H9 (cell line): ENCODE measurements around the gene KCNIP3. TPM values are rescaled to one million over a fixed set of nuclear protein-coding genes. Genes with fewer than 3 reads are reported as not detected.

ENCODE experiments used
- DNase-seq: peaks from one replicate; pipeline ENCODE4 v3.0.0-alpha.2; 2017
- H2AFZ ChIP-seq: one replicate; pipeline ENCODE4 v1.6.1; 2013; ENCODE audit warnings: mild to moderate bottlenecking, low read length, control low read depth, moderate library complexity
- H2AK5ac ChIP-seq: 2 replicates; pipeline ENCODE4 v1.6.1; 2013; ENCODE audit warnings: low read length, control low read depth, mixed read lengths; ENCODE audit not compliant: insufficient read length
- H2BK120ac ChIP-seq: one replicate; pipeline ENCODE4 v1.6.1; 2013; ENCODE audit warnings: low read depth, mild to moderate bottlenecking, low read length, control low read depth, inconsistent platforms; ENCODE audit not compliant: poor library complexity, severe bottlenecking
- H2BK12ac ChIP-seq: 2 replicates; pipeline ENCODE4 v1.6.1; 2013; ENCODE audit warnings: low read length, control low read depth, mixed read lengths, low read depth; ENCODE audit not compliant: insufficient read length
- H2BK15ac ChIP-seq: 2 replicates; pipeline ENCODE4 v1.6.1; 2013; ENCODE audit warnings: low read depth, low read length, control low read depth
- H2BK20ac ChIP-seq: one replicate; pipeline ENCODE4 v1.6.1; 2013; ENCODE audit warnings: low read depth, mild to moderate bottlenecking, low read length, control low read depth, inconsistent platforms; ENCODE audit not compliant: poor library complexity, severe bottlenecking
- H2BK5ac ChIP-seq: 2 replicates; pipeline ENCODE4 v1.6.1; 2013; ENCODE audit warnings: low read length, control low read depth, mixed read lengths; ENCODE audit not compliant: insufficient read length
- H3K14ac ChIP-seq: 2 replicates; pipeline ENCODE4 v1.6.1; 2013; ENCODE audit warnings: low read length, control low read depth; ENCODE audit not compliant: insufficient read depth
- H3K18ac ChIP-seq: 2 replicates; pipeline ENCODE4 v1.6.1; 2013; ENCODE audit warnings: low read depth, mild to moderate bottlenecking, mixed read lengths, low read length, control low read depth; ENCODE audit not compliant: insufficient read length
- H3K23ac ChIP-seq: 2 replicates; pipeline ENCODE4 v1.6.1; 2013; ENCODE audit warnings: low read length, control low read depth, mixed read lengths, low read depth; ENCODE audit not compliant: insufficient read length
- H3K23me2 ChIP-seq: 2 replicates; pipeline ENCODE4 v1.6.1; 2013; ENCODE audit warnings: low read depth, mild to moderate bottlenecking, mixed read lengths, low read length, control low read depth; ENCODE audit not compliant: insufficient read length, poor library complexity, severe bottlenecking
- H3K27ac ChIP-seq: 2 replicates; pipeline ENCODE4 v1.5.1; 2013; ENCODE audit warnings: low read length, control low read depth, mixed read lengths, low read depth; ENCODE audit not compliant: insufficient read length
- H3K27me3 ChIP-seq: 2 replicates; pipeline ENCODE4 v1.6.1; 2013; ENCODE audit warnings: low read length, control low read depth, inconsistent platforms; ENCODE audit not compliant: insufficient read depth
- H3K4ac ChIP-seq: 2 replicates; pipeline ENCODE4 v1.6.1; 2013; ENCODE audit warnings: low read depth, mild to moderate bottlenecking, control low read depth, inconsistent platforms, low read length, moderate library complexity
- H3K4me1 ChIP-seq: 2 replicates; pipeline ENCODE4 v1.6.1; 2013; ENCODE audit warnings: low read length, control low read depth, inconsistent platforms; ENCODE audit not compliant: insufficient read depth
- H3K4me2 ChIP-seq: 2 replicates; pipeline ENCODE4 v1.6.1; 2013; ENCODE audit warnings: low read length, control low read depth, mixed read lengths; ENCODE audit not compliant: insufficient read length, insufficient read depth
- H3K56ac ChIP-seq: 2 replicates; pipeline ENCODE4 v1.6.1; 2013; ENCODE audit warnings: low read depth, mild to moderate bottlenecking, mixed read lengths, low read length, control low read depth; ENCODE audit not compliant: insufficient read length
- H3K79me1 ChIP-seq: 2 replicates; pipeline ENCODE4 v1.6.1; 2013; ENCODE audit warnings: low read depth, mild to moderate bottlenecking, moderate library complexity, low read length, control low read depth, inconsistent platforms; ENCODE audit not compliant: insufficient read depth, poor library complexity, severe bottlenecking
- H3K79me2 ChIP-seq: 2 replicates; pipeline ENCODE4 v1.6.1; 2013; ENCODE audit warnings: low read length, control low read depth, inconsistent platforms; ENCODE audit not compliant: insufficient read depth
- H3K9ac ChIP-seq: 2 replicates; pipeline ENCODE4 v1.6.1; 2013; ENCODE audit warnings: low read length, control low read depth, mixed read lengths; ENCODE audit not compliant: insufficient read length; ENCODE audit errors: extremely low read depth
- H3K9me3 ChIP-seq: one replicate; pipeline ENCODE4 v1.6.1; 2013; ENCODE audit warnings: low read depth, low read length, inconsistent platforms; ENCODE audit not compliant: control insufficient read depth
- H3T11ph ChIP-seq: one replicate; pipeline ENCODE4 v1.6.1; 2013; ENCODE audit warnings: mild to moderate bottlenecking, low read length, control low read depth, inconsistent platforms
- H4K20me1 ChIP-seq: one replicate; pipeline ENCODE4 v1.6.1; 2013; ENCODE audit not compliant: control insufficient read depth, insufficient read length, insufficient read depth
- H4K5ac ChIP-seq: 2 replicates; pipeline ENCODE4 v1.6.1; 2013; ENCODE audit warnings: low read depth, mild to moderate bottlenecking, mixed read lengths, low read length, control low read depth; ENCODE audit not compliant: insufficient read length
- H4K8ac ChIP-seq: replicated peaks from 2 replicates; pipeline ENCODE4 v1.6.1; 2013; ENCODE audit warnings: low read length, control low read depth, mixed read lengths, low read depth; ENCODE audit not compliant: insufficient read length
- H4K91ac ChIP-seq: 2 replicates; pipeline ENCODE4 v1.6.1; 2013; ENCODE audit warnings: low read depth, mild to moderate bottlenecking, moderate library complexity, mixed read lengths, low read length, control low read depth; ENCODE audit not compliant: insufficient read length
- H3K27ac Mint-ChIP-seq, 3 experiments: 2 replicates in 2 of 3; 3 replicates in 1 of 3; pipeline ENCODE4 v1.8.0; 2020 to 2021; ENCODE audit warnings: mixed read lengths in 3 of 3, mild to moderate bottlenecking in 1 of 3, moderate library complexity in 1 of 3
- H3K27me3 Mint-ChIP-seq: 2 replicates; pipeline ENCODE4 v1.8.0; 2021; ENCODE audit warnings: low read depth, mild to moderate bottlenecking, moderate library complexity, mixed read lengths
- H3K36me3 Mint-ChIP-seq, 3 experiments: 2 replicates in 2 of 3; 3 replicates in 1 of 3; pipeline ENCODE4 v1.8.0; 2020 to 2021; ENCODE audit warnings: low read depth in 3 of 3, mixed read lengths in 3 of 3; ENCODE audit not compliant: insufficient read depth in 1 of 3
- H3K4me1 Mint-ChIP-seq, 2 experiments: 2 replicates each; pipeline ENCODE4 v1.8.0; 2020; ENCODE audit warnings: mixed read lengths in 2 of 2
- H3K4me3 Mint-ChIP-seq, 2 experiments: 2 replicates in 1 of 2; 3 replicates in 1 of 2; pipeline ENCODE4 v1.8.0; 2020 to 2021; ENCODE audit warnings: mild to moderate bottlenecking in 2 of 2, mixed read lengths in 2 of 2, moderate library complexity in 1 of 2
- H3K9me3 Mint-ChIP-seq, 2 experiments: 2 replicates in 1 of 2; 3 replicates in 1 of 2; pipeline ENCODE4 v1.8.0; 2020; ENCODE audit warnings: mild to moderate bottlenecking in 2 of 2, mixed read lengths in 2 of 2, moderate library complexity in 1 of 2
- WGBS: extraction: QIAGEN DNeasy Blood & Tissue Kit; methylation state at CpG from one replicate; pipeline ENCODE4 v1.1.7; 2013; ENCODE audit warnings: missing lambda C conversion rate, low lambda C conversion rate, mixed read lengths; ENCODE audit not compliant: insufficient read length; ENCODE audit errors: extremely low coverage; 5-methylcytosine and 5-hydroxymethylcytosine counted together
- total RNA-seq: library from RNA; stranded (reverse); gene quantifications from 2 replicates; pipeline ENCODE4 v1.2.1, GENCODE V29; 2021
- TF ChIP-seq, protein P1 (sequence below): fragments of 200-600 bp; sonication (generic); conservative IDR thresholded peaks from 3 replicates; pipeline ENCODE4 v1.8.0; 2021; ENCODE audit warnings: antibody characterized with exemption, mild to moderate bottlenecking

KCNIP3 gene
- total RNA-seq, 1 experiment from 2014 or later, result 1.5 TPM

- no peak overlapping the region for H2AFZ ChIP-seq
- no peak overlapping the region for H3K9ac ChIP-seq
- DNase-seq, result no peak
- H3K27ac Mint-ChIP-seq, result no peak overlapping the region
- H3K27ac ChIP-seq, result no peak overlapping the region
- no peak overlapping the region for H3K23ac ChIP-seq
- H2BK120ac ChIP-seq, result no peak overlapping the region
- no peaks in the 10 kb centered on the region for H3K23me2 ChIP-seq
- H3K56ac ChIP-seq, result no peak overlapping the region
- no peak overlapping the region for H4K5ac ChIP-seq
- H3T11ph ChIP-seq, result no peak overlapping the region
- no peaks in the 10 kb centered on the region for H3K79me2 ChIP-seq
- H3K4ac ChIP-seq, result no peak overlapping the region
- no peak overlapping the region for H3K18ac ChIP-seq
- peaks cover 7 to 8% of the 10 kb centered on the region in 2 experiments for H3K4me1 Mint-ChIP-seq
- H3K79me1 ChIP-seq, result no peaks in the 10 kb centered on the region
- H3K9me3 ChIP-seq, result no peaks in the 10 kb centered on the region
- WGBS, result no CpG with 5 or more reads among the region's 6 CpGs
- H3K27me3 ChIP-seq, result no peaks in the 10 kb centered on the region
- no peaks in the 10 kb centered on the region; the same call in 1 of the 2 replicates for H3K4me1 ChIP-seq
- no peak overlapping the region for H2BK5ac ChIP-seq
- no peak overlapping the region for H4K91ac ChIP-seq
- peaks cover 60% of the 10 kb centered on the region for H3K27me3 Mint-ChIP-seq
- no peak overlapping the region for H4K8ac ChIP-seq
- no peaks in the 10 kb centered on the region for H3K36me3 Mint-ChIP-seq
- no peak overlapping the region for H2BK20ac ChIP-seq
- no peaks in the 10 kb centered on the region for H3K9me3 Mint-ChIP-seq
- H2AK5ac ChIP-seq, result no peak overlapping the region
- H3K14ac ChIP-seq, result no peak overlapping the region
- H3K4me2 ChIP-seq, result no peak overlapping the region
- TF ChIP-seq, protein P1, sequence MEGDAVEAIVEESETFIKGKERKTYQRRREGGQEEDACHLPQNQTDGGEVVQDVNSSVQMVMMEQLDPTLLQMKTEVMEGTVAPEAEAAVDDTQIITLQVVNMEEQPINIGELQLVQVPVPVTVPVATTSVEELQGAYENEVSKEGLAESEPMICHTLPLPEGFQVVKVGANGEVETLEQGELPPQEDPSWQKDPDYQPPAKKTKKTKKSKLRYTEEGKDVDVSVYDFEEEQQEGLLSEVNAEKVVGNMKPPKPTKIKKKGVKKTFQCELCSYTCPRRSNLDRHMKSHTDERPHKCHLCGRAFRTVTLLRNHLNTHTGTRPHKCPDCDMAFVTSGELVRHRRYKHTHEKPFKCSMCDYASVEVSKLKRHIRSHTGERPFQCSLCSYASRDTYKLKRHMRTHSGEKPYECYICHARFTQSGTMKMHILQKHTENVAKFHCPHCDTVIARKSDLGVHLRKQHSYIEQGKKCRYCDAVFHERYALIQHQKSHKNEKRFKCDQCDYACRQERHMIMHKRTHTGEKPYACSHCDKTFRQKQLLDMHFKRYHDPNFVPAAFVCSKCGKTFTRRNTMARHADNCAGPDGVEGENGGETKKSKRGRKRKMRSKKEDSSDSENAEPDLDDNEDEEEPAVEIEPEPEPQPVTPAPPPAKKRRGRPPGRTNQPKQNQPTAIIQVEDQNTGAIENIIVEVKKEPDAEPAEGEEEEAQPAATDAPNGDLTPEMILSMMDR, result no peak
- H2BK12ac ChIP-seq, result no peak overlapping the region
- no peak overlapping the region for H3K4me3 Mint-ChIP-seq
- no peaks in the 10 kb centered on the region for H4K20me1 ChIP-seq
- H2BK15ac ChIP-seq, result no peak overlapping the region
Observed at GRCh38 chr2:95392320-95392719, 95.2 kb downstream of the KCNIP3 start.
